ENCODE data around the gene TH.
"Not testable (repeated sequence)": the region's sequence is repeated elsewhere in the genome, so short reads cannot be mapped to it uniquely, and the experiment has no call there.

DNA sequence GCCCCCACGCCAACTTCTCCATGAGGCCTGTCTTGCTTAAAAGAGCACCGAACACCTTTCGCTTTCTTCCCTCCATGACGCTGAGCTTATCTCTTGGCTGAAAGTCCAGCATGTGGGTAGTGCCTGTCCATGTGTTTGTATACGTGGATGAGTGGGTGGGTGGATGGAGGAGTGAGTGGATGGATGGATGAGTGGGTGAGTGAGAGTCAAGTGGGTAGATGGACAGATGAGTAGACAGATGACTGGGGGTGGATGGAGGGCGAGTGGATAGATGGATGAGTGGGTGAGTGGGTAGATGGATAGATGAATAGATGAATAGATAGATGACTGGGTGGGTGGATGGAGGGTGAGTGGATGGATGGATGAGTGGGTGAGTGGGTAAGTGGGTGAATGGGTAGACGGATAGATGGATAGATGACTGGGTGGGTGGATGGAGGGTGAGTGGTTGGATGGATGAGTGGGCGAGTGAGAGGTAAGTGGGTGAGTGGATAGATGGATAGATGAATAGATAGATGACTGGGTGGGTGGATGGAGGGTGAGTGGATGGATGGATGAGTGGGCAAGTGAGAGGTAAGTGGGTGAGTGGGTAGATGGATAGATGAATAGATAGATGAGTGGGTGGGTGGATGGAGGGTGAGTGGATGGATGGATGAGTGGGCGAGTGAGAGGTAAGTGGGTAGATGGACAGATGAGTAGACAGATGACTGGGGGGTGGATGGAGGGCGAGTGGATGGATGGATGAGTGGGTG is 46.7 kb downstream of the TH start:
- TF ChIP-seq ZSCAN20 (CRISPR knock-in tag; IDR thresholded peaks at IDR 0.05); PHF8 (IDR thresholded peaks at IDR 0.05; ENCODE audit: borderline replicate concordance, low read depth); POLR2A (IDR thresholded peaks at IDR 0.05; ENCODE audit: low read length); RFX5 (IDR thresholded peaks at IDR 0.05); NFE2L2 (conservative IDR thresholded peaks at IDR 0.05; ENCODE audit: low read length); HDAC2 (IDR thresholded peaks at IDR 0.05); ESRRA (IDR thresholded peaks at IDR 0.05; ENCODE audit: borderline replicate concordance, low read length); JUN (IDR thresholded peaks at IDR 0.05); RNF2 (IDR thresholded peaks at IDR 0.05; ENCODE audit: borderline replicate concordance, low read depth): not testable (repeated sequence)
- TF ChIP-seq, protein P1, sequence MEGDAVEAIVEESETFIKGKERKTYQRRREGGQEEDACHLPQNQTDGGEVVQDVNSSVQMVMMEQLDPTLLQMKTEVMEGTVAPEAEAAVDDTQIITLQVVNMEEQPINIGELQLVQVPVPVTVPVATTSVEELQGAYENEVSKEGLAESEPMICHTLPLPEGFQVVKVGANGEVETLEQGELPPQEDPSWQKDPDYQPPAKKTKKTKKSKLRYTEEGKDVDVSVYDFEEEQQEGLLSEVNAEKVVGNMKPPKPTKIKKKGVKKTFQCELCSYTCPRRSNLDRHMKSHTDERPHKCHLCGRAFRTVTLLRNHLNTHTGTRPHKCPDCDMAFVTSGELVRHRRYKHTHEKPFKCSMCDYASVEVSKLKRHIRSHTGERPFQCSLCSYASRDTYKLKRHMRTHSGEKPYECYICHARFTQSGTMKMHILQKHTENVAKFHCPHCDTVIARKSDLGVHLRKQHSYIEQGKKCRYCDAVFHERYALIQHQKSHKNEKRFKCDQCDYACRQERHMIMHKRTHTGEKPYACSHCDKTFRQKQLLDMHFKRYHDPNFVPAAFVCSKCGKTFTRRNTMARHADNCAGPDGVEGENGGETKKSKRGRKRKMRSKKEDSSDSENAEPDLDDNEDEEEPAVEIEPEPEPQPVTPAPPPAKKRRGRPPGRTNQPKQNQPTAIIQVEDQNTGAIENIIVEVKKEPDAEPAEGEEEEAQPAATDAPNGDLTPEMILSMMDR (IDR thresholded peaks at IDR 0.05) = not testable (repeated sequence)
- TF ChIP-seq, protein P2, sequence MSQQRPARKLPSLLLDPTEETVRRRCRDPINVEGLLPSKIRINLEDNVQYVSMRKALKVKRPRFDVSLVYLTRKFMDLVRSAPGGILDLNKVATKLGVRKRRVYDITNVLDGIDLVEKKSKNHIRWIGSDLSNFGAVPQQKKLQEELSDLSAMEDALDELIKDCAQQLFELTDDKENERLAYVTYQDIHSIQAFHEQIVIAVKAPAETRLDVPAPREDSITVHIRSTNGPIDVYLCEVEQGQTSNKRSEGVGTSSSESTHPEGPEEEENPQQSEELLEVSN (IDR thresholded peaks at IDR 0.05; ENCODE audit: borderline replicate concordance, low read depth) = not testable (repeated sequence)
- TF ChIP-seq, protein P3, sequence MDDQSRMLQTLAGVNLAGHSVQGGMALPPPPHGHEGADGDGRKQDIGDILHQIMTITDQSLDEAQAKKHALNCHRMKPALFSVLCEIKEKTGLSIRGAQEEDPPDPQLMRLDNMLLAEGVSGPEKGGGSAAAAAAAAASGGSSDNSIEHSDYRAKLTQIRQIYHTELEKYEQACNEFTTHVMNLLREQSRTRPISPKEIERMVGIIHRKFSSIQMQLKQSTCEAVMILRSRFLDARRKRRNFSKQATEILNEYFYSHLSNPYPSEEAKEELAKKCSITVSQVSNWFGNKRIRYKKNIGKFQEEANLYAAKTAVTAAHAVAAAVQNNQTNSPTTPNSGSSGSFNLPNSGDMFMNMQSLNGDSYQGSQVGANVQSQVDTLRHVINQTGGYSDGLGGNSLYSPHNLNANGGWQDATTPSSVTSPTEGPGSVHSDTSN (IDR thresholded peaks at IDR 0.05) = not testable (repeated sequence)
- TF ChIP-seq, protein P4, sequence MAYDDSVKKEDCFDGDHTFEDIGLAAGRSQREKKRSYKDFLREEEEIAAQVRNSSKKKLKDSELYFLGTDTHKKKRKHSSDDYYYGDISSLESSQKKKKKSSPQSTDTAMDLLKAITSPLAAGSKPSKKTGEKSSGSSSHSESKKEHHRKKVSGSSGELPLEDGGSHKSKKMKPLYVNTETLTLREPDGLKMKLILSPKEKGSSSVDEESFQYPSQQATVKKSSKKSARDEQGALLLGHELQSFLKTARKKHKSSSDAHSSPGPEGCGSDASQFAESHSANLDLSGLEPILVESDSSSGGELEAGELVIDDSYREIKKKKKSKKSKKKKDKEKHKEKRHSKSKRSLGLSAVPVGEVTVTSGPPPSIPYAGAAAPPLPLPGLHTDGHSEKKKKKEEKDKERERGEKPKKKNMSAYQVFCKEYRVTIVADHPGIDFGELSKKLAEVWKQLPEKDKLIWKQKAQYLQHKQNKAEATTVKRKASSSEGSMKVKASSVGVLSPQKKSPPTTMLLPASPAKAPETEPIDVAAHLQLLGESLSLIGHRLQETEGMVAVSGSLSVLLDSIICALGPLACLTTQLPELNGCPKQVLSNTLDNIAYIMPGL (CRISPR knock-in tag; IDR thresholded peaks at IDR 0.05; ENCODE audit: borderline replicate concordance) = not testable (repeated sequence)

Data from A549 (cell line).